ENCODE measurements around the gene ASPG.

GRCh38 chr14:104140463-104141331, 55.2 kb downstream of the ASPG start:
- TF ChIP-seq CTCF (IDR thresholded peaks at IDR 0.05; ENCODE audit: low read depth, low read length, poor library complexity, severe bottlenecking) (no peak), EZH2phosphoT487 (IDR thresholded peaks at IDR 0.05; ENCODE audit: borderline replicate concordance, low read length) (no peak)

All from DOHH2 (cell line).